ENCODE data around the gene OR1E1.
A peak's percentile ranks its signal among the peaks of the same experiment; 100 is the strongest.
"Not testable (repeated sequence)": the region's sequence is repeated elsewhere in the genome, so short reads cannot be mapped to it uniquely, and the experiment has no call there.

The OR1E1 gene, protein sequence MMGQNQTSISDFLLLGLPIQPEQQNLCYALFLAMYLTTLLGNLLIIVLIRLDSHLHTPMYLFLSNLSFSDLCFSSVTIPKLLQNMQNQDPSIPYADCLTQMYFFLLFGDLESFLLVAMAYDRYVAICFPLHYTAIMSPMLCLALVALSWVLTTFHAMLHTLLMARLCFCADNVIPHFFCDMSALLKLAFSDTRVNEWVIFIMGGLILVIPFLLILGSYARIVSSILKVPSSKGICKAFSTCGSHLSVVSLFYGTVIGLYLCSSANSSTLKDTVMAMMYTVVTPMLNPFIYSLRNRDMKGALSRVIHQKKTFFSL

DNA sequence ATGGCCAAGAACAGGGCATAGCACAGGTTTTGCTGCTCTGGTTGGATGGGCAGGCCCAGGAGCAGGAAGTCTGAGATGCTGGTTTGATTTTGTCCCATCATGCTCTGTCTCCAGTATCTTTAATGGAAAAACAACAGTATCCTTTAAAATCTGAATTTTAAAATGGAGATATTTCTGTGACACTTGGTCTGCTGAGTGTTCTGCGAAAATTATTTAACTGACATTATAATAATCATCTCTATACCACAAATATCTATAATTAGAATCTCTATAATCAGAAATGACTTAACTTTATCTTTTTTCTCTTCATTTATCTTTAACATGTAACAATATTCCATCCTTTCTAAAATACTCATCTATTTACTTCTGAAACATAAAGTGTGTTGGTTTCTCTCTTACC is at the start of gene OR1E1:
Gene OR1E1, minus strand, starts transcription at position 101 of the 400 bp plus-strand sequence. Its CDS starts 0 bp downstream, at position 101.
- ChIA-PET CTCF (no interaction called here), POLR2A (ENCODE audit: low non-redundant PET) (no interaction called here)
- no peak for DNase-seq (ENCODE audit: low spot score)
- TF ChIP-seq, protein P1, sequence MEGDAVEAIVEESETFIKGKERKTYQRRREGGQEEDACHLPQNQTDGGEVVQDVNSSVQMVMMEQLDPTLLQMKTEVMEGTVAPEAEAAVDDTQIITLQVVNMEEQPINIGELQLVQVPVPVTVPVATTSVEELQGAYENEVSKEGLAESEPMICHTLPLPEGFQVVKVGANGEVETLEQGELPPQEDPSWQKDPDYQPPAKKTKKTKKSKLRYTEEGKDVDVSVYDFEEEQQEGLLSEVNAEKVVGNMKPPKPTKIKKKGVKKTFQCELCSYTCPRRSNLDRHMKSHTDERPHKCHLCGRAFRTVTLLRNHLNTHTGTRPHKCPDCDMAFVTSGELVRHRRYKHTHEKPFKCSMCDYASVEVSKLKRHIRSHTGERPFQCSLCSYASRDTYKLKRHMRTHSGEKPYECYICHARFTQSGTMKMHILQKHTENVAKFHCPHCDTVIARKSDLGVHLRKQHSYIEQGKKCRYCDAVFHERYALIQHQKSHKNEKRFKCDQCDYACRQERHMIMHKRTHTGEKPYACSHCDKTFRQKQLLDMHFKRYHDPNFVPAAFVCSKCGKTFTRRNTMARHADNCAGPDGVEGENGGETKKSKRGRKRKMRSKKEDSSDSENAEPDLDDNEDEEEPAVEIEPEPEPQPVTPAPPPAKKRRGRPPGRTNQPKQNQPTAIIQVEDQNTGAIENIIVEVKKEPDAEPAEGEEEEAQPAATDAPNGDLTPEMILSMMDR (conservative IDR thresholded peaks at IDR 0.05; ENCODE audit: low read depth): no peak
- H3K27ac ChIP-seq: no peak within 1 kb of the TSS

DNA sequence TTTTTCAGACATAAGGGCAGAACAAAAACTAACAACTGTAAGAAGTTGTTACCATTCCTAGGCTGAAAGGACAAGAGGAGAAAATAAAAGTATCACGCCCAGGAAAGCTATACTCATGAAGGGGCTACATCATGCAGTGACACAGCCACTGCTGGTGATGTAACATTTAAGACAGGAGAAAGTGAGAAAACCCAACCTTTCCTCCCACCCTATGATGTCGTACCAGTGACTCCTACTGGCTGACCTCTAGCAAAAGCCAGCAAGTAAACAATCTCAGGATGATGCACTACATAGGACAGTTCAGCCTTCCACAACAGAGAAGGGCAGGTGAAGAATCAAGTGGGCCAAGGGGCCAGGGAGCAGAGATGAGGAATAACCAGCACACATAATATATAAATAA is 49.4 kb upstream of the OR1E1 start:
- H3K27ac ChIP-seq: no peak overlapping the region
- POLR2A ChIA-PET (ENCODE audit: low non-redundant PET): no interaction called here
- DNase-seq (ENCODE audit: low spot score): peak; percentile 13
- CTCF ChIA-PET: no interaction called here
- TF ChIP-seq, protein P1 (conservative IDR thresholded peaks at IDR 0.05; ENCODE audit: low read depth): no peak

DNA sequence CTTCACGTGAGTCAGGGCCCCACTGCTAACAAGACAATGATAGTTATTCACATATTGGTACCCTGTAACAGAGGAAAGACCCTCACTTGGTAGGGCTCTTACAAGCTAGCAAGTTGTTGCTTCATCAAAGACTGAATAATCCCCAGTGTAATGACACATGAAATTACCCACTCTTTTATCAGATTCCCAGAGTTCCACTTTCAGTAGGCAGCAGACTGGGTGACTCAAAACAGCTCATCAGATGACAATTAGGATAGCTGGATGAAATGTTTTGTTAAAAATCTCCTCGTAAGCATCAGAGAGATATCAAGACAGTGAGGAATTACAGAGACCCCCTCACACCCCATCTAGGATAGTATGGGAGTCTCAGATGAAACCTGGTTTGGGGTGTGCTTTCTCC is 42.2 kb upstream of the OR1E1 start:
- POLR2A ChIA-PET (ENCODE audit: low non-redundant PET): no interaction called here
- H3K27ac ChIP-seq: no peak overlapping the region
- DNase-seq (ENCODE audit: low spot score): no peak
- TF ChIP-seq, protein P1 (conservative IDR thresholded peaks at IDR 0.05; ENCODE audit: low read depth): no peak
- CTCF ChIA-PET: no interaction called here

DNA sequence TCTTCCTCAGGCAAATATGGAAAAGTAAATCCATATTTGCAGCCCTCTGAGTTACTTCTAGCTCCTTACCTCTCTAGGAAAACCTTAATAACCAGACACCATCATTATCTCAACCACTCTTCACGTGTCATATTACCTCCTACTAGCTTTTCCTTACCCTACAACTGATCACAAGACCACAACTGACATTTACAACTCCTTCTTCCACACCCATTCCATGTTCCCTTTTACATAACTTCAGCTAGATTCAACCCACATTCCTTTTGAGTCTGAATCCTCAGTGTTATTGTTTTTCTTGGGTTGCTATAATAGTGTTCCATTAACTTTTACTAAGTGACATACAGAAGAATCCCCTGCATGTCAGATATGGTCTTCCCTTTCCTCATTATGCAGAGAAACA is 40.2 kb upstream of the OR1E1 start:
- no peak for DNase-seq (ENCODE audit: low spot score)
- CTCF ChIA-PET: no interaction called here
- no peak overlapping the region for H3K27ac ChIP-seq
- POLR2A ChIA-PET (ENCODE audit: low non-redundant PET): no interaction called here
- TF ChIP-seq, protein P1 (conservative IDR thresholded peaks at IDR 0.05; ENCODE audit: low read depth): no peak

DNA sequence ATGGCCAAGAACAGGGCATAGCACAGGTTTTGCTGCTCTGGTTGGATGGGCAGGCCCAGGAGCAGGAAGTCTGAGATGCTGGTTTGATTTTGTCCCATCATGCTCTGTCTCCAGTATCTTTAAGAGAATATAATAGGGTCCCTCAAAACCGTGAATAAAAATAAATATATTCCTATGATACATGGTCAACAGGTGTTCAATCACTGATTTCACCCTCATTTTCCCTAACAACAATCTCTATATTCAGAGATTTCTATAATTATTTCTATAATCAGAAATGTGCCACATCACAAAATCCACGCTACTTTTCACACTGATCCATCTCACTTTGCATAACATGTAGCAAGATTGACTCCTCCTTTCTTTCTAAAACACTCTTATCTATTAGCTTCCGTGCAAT is 35.5 kb upstream of the OR1E1 start, which contains the start of gene OR1E2:
Gene OR1E2, minus strand, starts transcription at position 101 of the 400 bp plus-strand sequence. Its CDS starts 0 bp downstream, at position 101.
- no peak for DNase-seq (ENCODE audit: low spot score)
- POLR2A ChIA-PET (ENCODE audit: low non-redundant PET): no interaction called here
- H3K27ac ChIP-seq: no peak within 1 kb of the TSS
- CTCF ChIA-PET: interaction anchor here (0.7 kb wide), 1 partner anchor 18 kb away, joined by 3 read pairs; no protein-coding TSS in a partner anchor
- TF ChIP-seq, protein P1 (conservative IDR thresholded peaks at IDR 0.05; ENCODE audit: low read depth): no peak

DNA sequence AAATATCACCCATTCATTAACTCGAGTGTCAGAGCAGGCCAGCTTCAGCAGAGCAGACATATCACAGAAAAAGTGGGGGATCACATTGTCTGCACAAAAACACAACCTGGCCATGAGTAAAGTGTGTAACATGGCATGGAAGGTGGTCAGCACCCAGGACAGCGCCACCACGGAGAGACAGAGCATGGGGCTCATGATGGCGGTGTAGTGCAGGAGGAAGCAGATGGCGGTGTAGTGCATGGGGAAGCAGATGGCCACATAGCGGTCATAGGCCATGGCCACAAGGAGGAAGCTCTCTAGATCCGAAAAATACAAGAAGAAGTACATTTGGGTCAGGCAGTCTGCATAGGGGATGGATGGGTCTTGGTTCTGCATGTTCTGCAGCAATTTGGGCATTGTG is 35.0 kb upstream of the OR1E1 start:
- H3K27ac ChIP-seq; POLR2A ChIA-PET (ENCODE audit: low non-redundant PET); CTCF ChIA-PET; DNase-seq (ENCODE audit: low spot score): not testable (repeated sequence)

DNA sequence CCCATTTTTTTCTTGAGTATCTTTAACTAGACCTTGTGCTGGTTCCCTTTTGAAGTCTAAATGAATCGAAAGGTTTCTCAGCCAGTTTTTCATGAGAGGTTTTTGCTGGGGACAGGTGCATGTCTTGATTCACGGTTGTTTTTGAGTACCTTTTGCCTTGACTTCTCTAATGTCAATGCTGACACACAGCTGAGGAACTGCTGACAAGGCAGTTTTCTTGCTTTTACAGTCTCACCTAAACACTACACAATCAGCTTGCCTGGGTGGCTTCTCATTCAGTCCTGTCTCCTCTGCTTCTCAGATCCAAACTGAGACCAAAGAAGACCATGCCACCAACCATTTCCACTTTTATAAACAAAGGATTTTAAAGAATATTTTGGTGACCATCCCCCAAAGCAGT is 20.0 kb upstream of the OR1E1 start:
- ChIA-PET CTCF (no interaction called here), POLR2A (ENCODE audit: low non-redundant PET) (no interaction called here)
- TF ChIP-seq, protein P1 (conservative IDR thresholded peaks at IDR 0.05; ENCODE audit: low read depth): no peak
- no peak overlapping the region for H3K27ac ChIP-seq
- no peak for DNase-seq (ENCODE audit: low spot score)
